ENCODE data around the gene TCF25.
A peak's percentile ranks its signal among the peaks of the same experiment; 100 is the strongest.

Gene TCF25

GRCh38 chr16:89921131-89921701, 47.8 kb downstream of the TCF25 start:
- peak overlapping the region; percentile 100 for H3K27ac ChIP-seq
- CTCF ChIA-PET, result interaction anchor here (0.6 to 1.3 kb wide), 2 partner anchors 11 to 52 kb away, joined by 5 to 8 read pairs; no protein-coding TSS in a partner anchor
- no peak for TF ChIP-seq CTCF (conservative IDR thresholded peaks at IDR 0.05; ENCODE audit: low read depth)
- no peak for DNase-seq (ENCODE audit: low spot score)
- POLR2A ChIA-PET (ENCODE audit: low non-redundant PET), result interaction anchor here (0.6 kb wide), 1 partner anchor 108 kb away, joined by 3 read pairs; no protein-coding TSS in a partner anchor

GRCh38 chr16:89921702-89922476, 48.5 kb downstream of the TCF25 start:
- TF ChIP-seq CTCF (conservative IDR thresholded peaks at IDR 0.05; ENCODE audit: low read depth), result no peak
- DNase-seq (ENCODE audit: low spot score), result peak; percentile 90
- CTCF ChIA-PET, result interaction anchor here (0.6 to 1.3 kb wide), 4 partner anchors 12 to 98 kb away, joined by 3 to 8 read pairs (median 5); no protein-coding TSS in a partner anchor
- POLR2A ChIA-PET (ENCODE audit: low non-redundant PET), result interaction anchor here (0.6 to 1.9 kb wide), 4 partner anchors 14 to 109 kb away, joined by 3 to 16 read pairs (median 4); no protein-coding TSS in a partner anchor
- peak overlapping the region; percentile 100 for H3K27ac ChIP-seq

- TF ChIP-seq CTCF (conservative IDR thresholded peaks at IDR 0.05; ENCODE audit: low read depth), result no peak
- peak overlapping the region; percentile 100 for H3K27ac ChIP-seq
- CTCF ChIA-PET, result interaction anchor here (0.6 to 1.7 kb wide), 3 partner anchors 12 to 18 kb away, joined by 5 to 8 read pairs (median 8); no protein-coding TSS in a partner anchor
- peak; percentile 75 for DNase-seq (ENCODE audit: low spot score)
- POLR2A ChIA-PET (ENCODE audit: low non-redundant PET), result interaction anchor here (0.6 to 1.9 kb wide), 5 partner anchors 15 to 57 kb away, joined by 3 to 16 read pairs (median 4); no protein-coding TSS in a partner anchor
Measured at GRCh38 chr16:89922477-89922883, 49.1 kb downstream of the TCF25 start.

GRCh38 chr16:89922884-89923639, 49.7 kb downstream of the TCF25 start, which contains the start of gene TUBB3:
TSS of gene TUBB3 (plus strand) at chr16:89923342. CDS start at chr16:89923402, 60 bp downstream.
- peak; percentile 95 for DNase-seq (ENCODE audit: low spot score)
- peak within 1 kb of the TSS; percentile 100 for H3K27ac ChIP-seq

GRCh38 chr16:89923640-89924296, 50.4 kb downstream of the TCF25 start:
- POLR2A ChIA-PET (ENCODE audit: low non-redundant PET), result interaction anchor here (0.6 to 1.9 kb wide), 3 partner anchors 16 to 107 kb away, joined by 3 to 16 read pairs (median 4); partner anchors contain the start of gene FANCA
- peak overlapping the region; percentile 100 for H3K27ac ChIP-seq
- TF ChIP-seq CTCF (conservative IDR thresholded peaks at IDR 0.05; ENCODE audit: low read depth), result no peak
- CTCF ChIA-PET, result interaction anchor here (1.1 to 1.7 kb wide), 2 partner anchors 13 to 76 kb away, joined by 3 to 8 read pairs; no protein-coding TSS in a partner anchor
- DNase-seq (ENCODE audit: low spot score), result no peak

More at GRCh38 chr16:89922884-89923639, 49.7 kb downstream of the TCF25 start, which contains the start of gene TUBB3:
- ChIA-PET CTCF (interaction anchor here (1.1 to 1.7 kb wide), 2 partner anchors 13 to 77 kb away, joined by 3 to 8 read pairs; no protein-coding TSS in a partner anchor), POLR2A (ENCODE audit: low non-redundant PET) (interaction anchor here (0.6 to 1.9 kb wide), 5 partner anchors 15 to 58 kb away, joined by 3 to 16 read pairs (median 4); no protein-coding TSS in a partner anchor)
- no peak for TF ChIP-seq CTCF (conservative IDR thresholded peaks at IDR 0.05; ENCODE audit: low read depth)
